PFSK-1 (cell line): ENCODE results near the gene SYT8.

Experiments
- FOXP2 ChIP-seq: optimal IDR thresholded peaks from 2 replicates; pipeline ENCODE3; 2011; ENCODE audit warnings: borderline replicate concordance, control low read depth, inconsistent platforms; ENCODE audit not compliant: insufficient read depth; ENCODE audit errors: extremely low read length, extremely low read depth
- POLR2AphosphoS5 ChIP-seq: IDR thresholded peaks from 2 replicates; pipeline ENCODE4 v1.6.1; 2012; ENCODE audit warnings: low read depth, mild to moderate bottlenecking, control low read depth, low read length, moderate library complexity
- REST ChIP-seq, 2 experiments: IDR thresholded peaks; 2 replicates each; pipeline versions ENCODE4 v1.6.1 to v1.8.0; 2011 to 2012; ENCODE audit warnings: low read depth in 2 of 2, low read length in 2 of 2, control low read depth in 1 of 2, inconsistent platforms in 1 of 2, mild to moderate bottlenecking in 1 of 2, moderate library complexity in 1 of 2; ENCODE audit not compliant: insufficient read depth in 1 of 2
- SIN3A ChIP-seq: IDR thresholded peaks from 2 replicates; pipeline ENCODE4 v1.6.1; 2012; ENCODE audit warnings: mild to moderate bottlenecking, low read length, moderate library complexity, borderline replicate concordance; ENCODE audit not compliant: insufficient read depth
- TAF1 ChIP-seq: IDR thresholded peaks from 2 replicates; pipeline ENCODE4 v1.6.1; 2012; ENCODE audit warnings: low read length, control low read depth, borderline replicate concordance; ENCODE audit not compliant: insufficient read depth

The SYT8 gene

GRCh38 chr11:1828542-1828941 is 6.2 kb upstream of the SYT8 start:
- TF ChIP-seq SIN3A (no peak), TAF1 (no peak), POLR2AphosphoS5 (no peak), REST (IDR thresholded peaks at IDR 0.05; ENCODE audit: insufficient read depth in 1 of 2, low read depth in 2 of 2, low read length in 2 of 2) (no peak), FOXP2 (no peak)

GRCh38 chr11:1829039-1829820 is 5.6 kb upstream of the SYT8 start:
- no peak for TF ChIP-seq TAF1
- TF ChIP-seq FOXP2, result no peak
- TF ChIP-seq REST (IDR thresholded peaks at IDR 0.05; ENCODE audit: insufficient read depth in 1 of 2, low read depth in 2 of 2, low read length in 2 of 2), result no peak
- no peak for TF ChIP-seq POLR2AphosphoS5
- no peak for TF ChIP-seq SIN3A

- TF ChIP-seq POLR2AphosphoS5 (no peak), FOXP2 (no peak), TAF1 (no peak), REST (IDR thresholded peaks at IDR 0.05; ENCODE audit: insufficient read depth in 1 of 2, low read depth in 2 of 2, low read length in 2 of 2) (no peak), SIN3A (no peak)
Measured at GRCh38 chr11:1830004-1830321, 4.8 kb upstream of the SYT8 start.

GRCh38 chr11:1830322-1831223 is 4.2 kb upstream of the SYT8 start:
- TF ChIP-seq TAF1 (no peak), REST (IDR thresholded peaks at IDR 0.05; ENCODE audit: insufficient read depth in 1 of 2, low read depth in 2 of 2, low read length in 2 of 2) (no peak)
